OCI-LY7 (cell line): ENCODE data around the gene MRGPRE.

Experiments
- CTCF ChIP-seq: fragments of 200-600 bp; sonication (generic); conservative IDR thresholded peaks from 2 replicates; pipeline ENCODE4 v1.5.1; 2014; ENCODE audit warnings: mild to moderate bottlenecking, antibody characterized with exemption, low read length, moderate library complexity, mixed read lengths
- EZH2phosphoT487 ChIP-seq: fragments of 200-600 bp; sonication (generic); IDR thresholded peaks from 2 replicates; pipeline ENCODE4 v1.6.1; 2018; ENCODE audit warnings: low read depth, borderline replicate concordance, mild to moderate bottlenecking, mixed run types, antibody characterized with exemption, low read length, moderate library complexity, mixed read lengths

GRCh38 chr11:3202305-3202704 lies 29.9 kb downstream of the MRGPRE start:
- TF ChIP-seq EZH2phosphoT487 (no peak), CTCF (no peak)
